HepG2 (cell line): ENCODE measurements around the gene IDNK. TPM values are rescaled to one million over a fixed set of nuclear protein-coding genes. Genes with fewer than 3 reads are reported as not detected.
A peak's percentile ranks its signal among the peaks of the same experiment; 100 is the strongest.

ENCODE experiments used
- MAFG ChIP-seq: sonication (generic); formaldehyde crosslinking; IDR thresholded peaks from 2 replicates; pipeline ENCODE4 v1.5.1; 2020; ENCODE audit warnings: mild to moderate bottlenecking, missing genetic modification reagents
- PHF21A ChIP-seq: sonication (generic); formaldehyde crosslinking; IDR thresholded peaks from 2 replicates; pipeline ENCODE4 v1.5.0; 2020; ENCODE audit warnings: mild to moderate bottlenecking, missing genetic modification reagents
- PHF5A ChIP-seq: IDR thresholded peaks from one replicate; pipeline ENCODE4 v1.6.1; 2018; ENCODE audit warnings: low read depth, missing genetic modification reagents; ENCODE audit not compliant: unreplicated experiment
- RBM22 ChIP-seq: fragments of 200-400 bp; formaldehyde crosslinking; optimal IDR thresholded peaks from 2 replicates; pipeline ENCODE3; 2017; ENCODE audit warnings: mild to moderate bottlenecking, low read length, moderate library complexity
- RFX5 ChIP-seq: IDR thresholded peaks from 2 replicates; pipeline ENCODE4 v1.6.1; 2011; ENCODE audit warnings: low read depth, low read length, improper control_type of control experiment
- RXRB ChIP-seq: IDR thresholded peaks from 2 replicates; pipeline ENCODE4 v1.6.1; 2016; ENCODE audit warnings: borderline replicate concordance, missing genetic modification reagents, missing compliant biosample characterization
- SKI ChIP-seq: fragments of 450-650 bp; IDR thresholded peaks from one replicate; pipeline ENCODE4 v1.6.1; 2018; ENCODE audit warnings: mild to moderate bottlenecking; ENCODE audit not compliant: partially characterized antibody
- SMAD3 ChIP-seq: sonication (generic); formaldehyde crosslinking; IDR thresholded peaks from 2 replicates; pipeline ENCODE4 v1.4.0; 2020; ENCODE audit warnings: missing genetic modification reagents
- SP5 ChIP-seq: IDR thresholded peaks from 2 replicates; pipeline ENCODE4 v1.6.1; 2016; ENCODE audit warnings: low read depth, borderline replicate concordance
- TCF7 ChIP-seq: sonication (generic); IDR thresholded peaks from 2 replicates; pipeline ENCODE4 v1.6.1; 2016; ENCODE audit warnings: antibody characterized with exemption, low read depth
- ZFP82 ChIP-seq: sonication (generic); formaldehyde crosslinking; IDR thresholded peaks from 2 replicates; pipeline ENCODE4 v1.5.1; 2020; ENCODE audit warnings: mild to moderate bottlenecking, missing genetic modification reagents, borderline replicate concordance
- ZNF142 ChIP-seq: sonication (generic); formaldehyde crosslinking; IDR thresholded peaks from 2 replicates; pipeline ENCODE4 v1.4.0; 2020; ENCODE audit warnings: missing genetic modification reagents
- ZNF503 ChIP-seq: sonication (generic); formaldehyde crosslinking; IDR thresholded peaks from 2 replicates; pipeline ENCODE4 v1.4.0; 2020; ENCODE audit warnings: missing genetic modification reagents
- ZNF672 ChIP-seq: sonication (generic); formaldehyde crosslinking; IDR thresholded peaks from 2 replicates; pipeline ENCODE4 v1.8.1; 2022; ENCODE audit warnings: missing genetic modification reagents
- ZSCAN9 ChIP-seq: IDR thresholded peaks from 2 replicates; pipeline ENCODE4 v1.6.1; 2016; ENCODE audit warnings: borderline replicate concordance
- polyA plus RNA-seq, 8 experiments: library from polyadenylated mRNA; depleted of rRNA in 3 of 8; stranded (reverse) in 7 of 8; unstranded in 1 of 8; fragments of >200 nt; fragmentation: Illumina TruSeq in 4 of 8; extraction: Trizol in 4 of 8; gene quantifications; 2 replicates each; pipeline versions ENCODE4 v1.2.1 to v1.2.3, GENCODE V29; 2011 to 2016; ENCODE audit warnings: low read depth in 4 of 8, missing spikeins in 1 of 8, mixed read lengths in 1 of 8; ENCODE audit not compliant: insufficient read depth in 1 of 8
- total RNA-seq, 5 experiments: library from RNA; depleted of rRNA; stranded (reverse); fragments of >200 nt; fragmentation: Illumina TruSeq; extraction: Trizol; gene quantifications; 2 replicates each; pipeline ENCODE4 v1.2.3, GENCODE V29; 2016; ENCODE audit warnings: low read depth in 1 of 5
- TF ChIP-seq, protein P1 (sequence below): sonication (generic); formaldehyde crosslinking; IDR thresholded peaks from 2 replicates; pipeline ENCODE4 v1.5.0; 2020; ENCODE audit warnings: mild to moderate bottlenecking, missing genetic modification reagents, moderate library complexity
- TF ChIP-seq, protein P2 (sequence below): sonication (generic); formaldehyde crosslinking; IDR thresholded peaks from 2 replicates; pipeline ENCODE4 v1.8.0; 2022; ENCODE audit warnings: missing genetic modification reagents, mild to moderate bottlenecking, moderate library complexity, borderline replicate concordance

The IDNK gene
- total and polyA plus RNA-seq, 2 of the 13 experiments (the other 11 are each of a cell fraction or from before 2014, with no cell fraction given) = 3.1 to 4.8 TPM

DNA sequence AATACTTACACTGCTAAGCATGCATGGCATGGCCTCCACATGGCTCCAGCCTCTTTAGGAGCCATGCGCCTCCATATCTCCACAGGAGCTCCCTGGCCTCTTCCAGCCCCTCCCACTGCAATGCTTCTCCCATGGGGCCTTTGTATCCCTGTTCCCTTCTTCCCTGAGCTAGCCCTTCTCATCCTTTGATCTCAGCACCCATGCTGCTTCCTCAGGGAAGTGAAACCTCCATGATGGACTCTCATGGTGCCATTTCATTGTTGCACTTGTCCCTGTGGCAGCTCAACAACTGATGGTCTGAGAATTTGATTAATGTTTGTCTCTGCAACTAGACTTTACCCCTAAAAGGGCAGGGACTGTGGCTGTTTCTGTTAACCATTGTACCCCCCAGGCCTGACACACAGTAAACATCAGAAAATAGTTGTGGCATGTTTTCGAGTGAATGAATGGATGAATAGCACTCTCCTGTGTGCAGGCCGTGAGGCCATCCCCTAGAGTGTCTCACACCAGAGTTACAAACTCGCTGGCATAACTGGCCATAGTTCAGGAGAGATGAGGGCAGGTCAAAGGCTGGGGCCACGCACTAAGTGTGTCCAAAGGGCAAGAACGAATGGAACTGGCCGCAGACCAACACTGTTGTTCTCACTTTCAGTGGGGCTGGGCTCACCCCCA lies 6.6 kb downstream of the IDNK start (continued):
- TF ChIP-seq TCF7 = no peak
- TF ChIP-seq ZSCAN9 = peak; percentile 65; the same call in 1 of the 2 replicates
- TF ChIP-seq ZNF672 (CRISPR knock-in tag) = no peak
- TF ChIP-seq PHF21A = peak; percentile 79
- TF ChIP-seq MAFG (CRISPR knock-in tag) = no peak
- TF ChIP-seq SKI = peak; percentile 65
- no peak for TF ChIP-seq RFX5
- TF ChIP-seq ZNF503 (CRISPR knock-in tag) = 0 out of 2 replicates have a peak, but pooled peaks have one; percentile 35
- TF ChIP-seq ZFP82 (CRISPR knock-in tag) = no peak
- TF ChIP-seq, protein P1, sequence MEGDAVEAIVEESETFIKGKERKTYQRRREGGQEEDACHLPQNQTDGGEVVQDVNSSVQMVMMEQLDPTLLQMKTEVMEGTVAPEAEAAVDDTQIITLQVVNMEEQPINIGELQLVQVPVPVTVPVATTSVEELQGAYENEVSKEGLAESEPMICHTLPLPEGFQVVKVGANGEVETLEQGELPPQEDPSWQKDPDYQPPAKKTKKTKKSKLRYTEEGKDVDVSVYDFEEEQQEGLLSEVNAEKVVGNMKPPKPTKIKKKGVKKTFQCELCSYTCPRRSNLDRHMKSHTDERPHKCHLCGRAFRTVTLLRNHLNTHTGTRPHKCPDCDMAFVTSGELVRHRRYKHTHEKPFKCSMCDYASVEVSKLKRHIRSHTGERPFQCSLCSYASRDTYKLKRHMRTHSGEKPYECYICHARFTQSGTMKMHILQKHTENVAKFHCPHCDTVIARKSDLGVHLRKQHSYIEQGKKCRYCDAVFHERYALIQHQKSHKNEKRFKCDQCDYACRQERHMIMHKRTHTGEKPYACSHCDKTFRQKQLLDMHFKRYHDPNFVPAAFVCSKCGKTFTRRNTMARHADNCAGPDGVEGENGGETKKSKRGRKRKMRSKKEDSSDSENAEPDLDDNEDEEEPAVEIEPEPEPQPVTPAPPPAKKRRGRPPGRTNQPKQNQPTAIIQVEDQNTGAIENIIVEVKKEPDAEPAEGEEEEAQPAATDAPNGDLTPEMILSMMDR = peak; percentile 38; the same call in 1 of the 2 replicates
- TF ChIP-seq RBM22 = peak; percentile 61
- TF ChIP-seq, protein P2, sequence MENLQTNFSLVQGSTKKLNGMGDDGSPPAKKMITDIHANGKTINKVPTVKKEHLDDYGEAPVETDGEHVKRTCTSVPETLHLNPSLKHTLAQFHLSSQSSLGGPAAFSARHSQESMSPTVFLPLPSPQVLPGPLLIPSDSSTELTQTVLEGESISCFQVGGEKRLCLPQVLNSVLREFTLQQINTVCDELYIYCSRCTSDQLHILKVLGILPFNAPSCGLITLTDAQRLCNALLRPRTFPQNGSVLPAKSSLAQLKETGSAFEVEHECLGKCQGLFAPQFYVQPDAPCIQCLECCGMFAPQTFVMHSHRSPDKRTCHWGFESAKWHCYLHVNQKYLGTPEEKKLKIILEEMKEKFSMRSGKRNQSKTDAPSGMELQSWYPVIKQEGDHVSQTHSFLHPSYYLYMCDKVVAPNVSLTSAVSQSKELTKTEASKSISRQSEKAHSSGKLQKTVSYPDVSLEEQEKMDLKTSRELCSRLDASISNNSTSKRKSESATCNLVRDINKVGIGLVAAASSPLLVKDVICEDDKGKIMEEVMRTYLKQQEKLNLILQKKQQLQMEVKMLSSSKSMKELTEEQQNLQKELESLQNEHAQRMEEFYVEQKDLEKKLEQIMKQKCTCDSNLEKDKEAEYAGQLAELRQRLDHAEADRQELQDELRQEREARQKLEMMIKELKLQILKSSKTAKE = no peak; the same call in 1 of the 2 replicates
- peak; percentile 47; the same call in 1 of the 2 replicates for TF ChIP-seq SP5 (CRISPR knock-in tag)
- peak; percentile 46 for TF ChIP-seq PHF5A (CRISPR knock-in tag)
- TF ChIP-seq RXRB (CRISPR knock-in tag) = peak; percentile 95
- no peak for TF ChIP-seq SMAD3 (CRISPR knock-in tag)
- no peak for TF ChIP-seq ZNF142
